GM18498 (cell line): ENCODE data around the gene AMIGO1.
"Not testable (repeated sequence)": the region's sequence is repeated elsewhere in the genome, so short reads cannot be mapped to it uniquely, and the experiment has no call there.

Experiments
- ATAC-seq: cut with Tn5 transposase; IDR thresholded peaks from one replicate; pipeline ENCODE4 v1.9.1; 2021; ENCODE audit warnings: mild to moderate bottlenecking, moderate library complexity; ENCODE audit not compliant: unreplicated experiment

Gene AMIGO1

GRCh38 chr1:109485001-109485400 is 24.5 kb downstream of the AMIGO1 start:
- no peak for ATAC-seq

GRCh38 chr1:109484519-109484975 is 25.0 kb downstream of the AMIGO1 start:
- ATAC-seq: no peak

- ATAC-seq: peak; percentile 83
These were observed 25.6 kb downstream of the AMIGO1 start, which contains the start of gene ATXN7L2 for GRCh38 chr1:109483672-109484518. Gene ATXN7L2, plus strand, starts transcription at chr1:109483905. Its CDS starts 49 bp downstream, at chr1:109483954.

GRCh38 chr1:109482791-109483671 is 26.5 kb downstream of the AMIGO1 start:
- peak; percentile 19 for ATAC-seq

GRCh38 chr1:109482242-109482641 is 27.3 kb downstream of the AMIGO1 start:
- ATAC-seq: no peak

GRCh38 chr1:109481646-109482045 is 27.9 kb downstream of the AMIGO1 start:
- ATAC-seq: no peak

- no peak for ATAC-seq
These were observed 29.6 kb downstream of the AMIGO1 start for GRCh38 chr1:109479901-109480300.

- ATAC-seq: no peak
These were observed 30.2 kb downstream of the AMIGO1 start for GRCh38 chr1:109479311-109479710.

GRCh38 chr1:109478806-109479205 is 30.7 kb downstream of the AMIGO1 start:
- no peak for ATAC-seq

GRCh38 chr1:109477821-109478220 is 31.7 kb downstream of the AMIGO1 start:
- ATAC-seq: no peak

- no peak for ATAC-seq
These were observed 32.7 kb downstream of the AMIGO1 start for GRCh38 chr1:109476825-109477224.

GRCh38 chr1:109475261-109475660 is 34.3 kb downstream of the AMIGO1 start:
- no peak for ATAC-seq

- ATAC-seq: no peak
These were observed 34.8 kb downstream of the AMIGO1 start for GRCh38 chr1:109474697-109475096.

GRCh38 chr1:109473284-109474057 is 36.1 kb downstream of the AMIGO1 start:
- ATAC-seq: not testable (repeated sequence)

GRCh38 chr1:109472779-109473178 is 36.7 kb downstream of the AMIGO1 start:
- no peak for ATAC-seq

- ATAC-seq: no peak
These were observed 39.3 kb downstream of the AMIGO1 start for GRCh38 chr1:109470245-109470644.

GRCh38 chr1:109468903-109469302 is 40.6 kb downstream of the AMIGO1 start:
- ATAC-seq: no peak

- no peak for ATAC-seq
These were observed 41.5 kb downstream of the AMIGO1 start for GRCh38 chr1:109468061-109468460.

GRCh38 chr1:109467301-109467777 is 42.2 kb downstream of the AMIGO1 start:
- ATAC-seq: no peak

GRCh38 chr1:109466452-109467300 is 42.9 kb downstream of the AMIGO1 start, which contains the start of gene SYPL2:
Gene SYPL2, plus strand, starts transcription at chr1:109466546. Its CDS starts 298 bp downstream, at chr1:109466844.
- ATAC-seq: no peak
